OCI-LY1 (cell line): ENCODE results near the gene SEMA6D.

ENCODE experiments used
- H2AFZ ChIP-seq: fragments of 200-600 bp; sonication (generic), shearing (Covaris generic); 2 replicates; pipeline ENCODE4 v1.6.0; 2014; ENCODE audit warnings: antibody characterized with exemption, mild to moderate bottlenecking, low read length
- H3F3A ChIP-seq: fragments of 200-600 bp; sonication (generic), shearing (Covaris generic); 2 replicates; pipeline ENCODE4 v1.6.0; 2014; ENCODE audit warnings: mild to moderate bottlenecking, antibody characterized with exemption, low read length, moderate library complexity; ENCODE audit not compliant: insufficient read depth
- H3K27ac ChIP-seq: fragments of 200-600 bp; sonication (generic); 2 replicates; pipeline ENCODE4 v1.5.1; 2014; ENCODE audit warnings: low read length, mixed run types, mild to moderate bottlenecking, low read depth; ENCODE audit not compliant: poor library complexity, severe bottlenecking
- H3K27me3 ChIP-seq: fragments of 200-600 bp; sonication (generic); 2 replicates; pipeline ENCODE4 v1.6.0; 2014; ENCODE audit warnings: antibody characterized with exemption, mild to moderate bottlenecking, low read length, moderate library complexity; ENCODE audit not compliant: insufficient read depth
- H3K36me3 ChIP-seq: fragments of 200-600 bp; sonication (generic); 2 replicates; pipeline ENCODE4 v1.6.1; 2014; ENCODE audit warnings: mild to moderate bottlenecking, antibody characterized with exemption, low read length, moderate library complexity, mixed read lengths; ENCODE audit not compliant: insufficient read depth
- H3K4me1 ChIP-seq: fragments of 200-600 bp; sonication (generic); 2 replicates; pipeline ENCODE4 v1.5.1; 2014; ENCODE audit warnings: mild to moderate bottlenecking, low read length, moderate library complexity; ENCODE audit not compliant: insufficient read depth, severe bottlenecking
- H3K4me2 ChIP-seq: fragments of 200-600 bp; sonication (generic), shearing (Covaris generic); 2 replicates; pipeline ENCODE4 v1.6.1; 2014; ENCODE audit warnings: low read length
- H3K4me3 ChIP-seq: fragments of 200-600 bp; sonication (generic); 2 replicates; pipeline ENCODE4 v1.5.1; 2014; ENCODE audit warnings: low read length, low read depth, mild to moderate bottlenecking, mixed read lengths; ENCODE audit not compliant: poor library complexity, severe bottlenecking
- H3K79me2 ChIP-seq: fragments of 200-600 bp; shearing (Covaris generic); 2 replicates; pipeline ENCODE4 v1.6.1; 2016; ENCODE audit warnings: mixed run types, low read length, mixed read lengths; ENCODE audit not compliant: insufficient read depth
- H3K9ac ChIP-seq: fragments of 200-600 bp; sonication (generic), shearing (Covaris generic); 2 replicates; pipeline ENCODE4 v1.6.1; 2014; ENCODE audit warnings: mild to moderate bottlenecking, low read length, mixed read lengths
- H3K9me2 ChIP-seq: fragments of 200-600 bp; sonication (generic), shearing (Covaris generic); 2 replicates; pipeline ENCODE4 v1.6.1; 2014; ENCODE audit warnings: low read depth, mild to moderate bottlenecking, low read length, mixed read lengths
- H3K9me3 ChIP-seq: fragments of 200-600 bp; shearing (Covaris generic); 2 replicates; pipeline ENCODE4 v1.6.1; 2014; ENCODE audit warnings: low read length, mixed read lengths
- H4K20me1 ChIP-seq: fragments of 200-600 bp; sonication (generic), shearing (Covaris generic); 2 replicates; pipeline ENCODE4 v1.6.0; 2016; ENCODE audit warnings: mild to moderate bottlenecking, low read length; ENCODE audit not compliant: insufficient read depth
- EZH2 ChIP-seq: fragments of 200-600 bp; sonication (generic), shearing (Covaris generic); IDR thresholded peaks from 2 replicates; pipeline ENCODE4 v1.8.0; 2017; ENCODE audit warnings: borderline replicate concordance, mixed run types, mild to moderate bottlenecking, antibody characterized with exemption, low read length, moderate library complexity, mixed read lengths
- TF ChIP-seq, protein P1 (sequence below): fragments of 200-600 bp; sonication (generic), shearing (Covaris generic); IDR thresholded peaks from 2 replicates; pipeline ENCODE4 v1.5.1; 2017; ENCODE audit warnings: mild to moderate bottlenecking, antibody characterized with exemption, low read length, moderate library complexity, mixed read lengths

Gene SEMA6D

DNA sequence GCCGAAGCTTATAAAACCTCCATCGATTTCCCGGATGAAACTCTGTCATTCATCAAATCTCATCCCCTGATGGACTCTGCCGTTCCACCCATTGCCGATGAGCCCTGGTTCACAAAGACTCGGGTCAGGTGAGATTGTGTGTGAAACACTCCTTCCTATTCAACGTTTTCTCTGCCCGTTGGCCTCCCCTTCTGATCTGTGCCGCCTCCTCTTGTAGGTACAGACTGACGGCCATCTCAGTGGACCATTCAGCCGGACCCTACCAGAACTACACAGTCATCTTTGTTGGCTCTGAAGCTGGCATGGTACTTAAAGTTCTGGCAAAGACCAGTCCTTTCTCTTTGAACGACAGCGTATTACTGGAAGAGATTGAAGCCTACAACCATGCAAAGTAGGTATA lies 47.4 kb downstream of the SEMA6D start:
- H2AFZ ChIP-seq = no peak overlapping the region
- H3K9me2 ChIP-seq = no peaks in the 10 kb centered on the region
- H3K27ac ChIP-seq = no peak overlapping the region
- H3K4me3 ChIP-seq = no peak overlapping the region
- no peaks in the 10 kb centered on the region for H3K79me2 ChIP-seq
- no peaks in the 10 kb centered on the region for H4K20me1 ChIP-seq
- no peaks in the 10 kb centered on the region for H3F3A ChIP-seq
- H3K9ac ChIP-seq = no peak overlapping the region
- TF ChIP-seq EZH2 = no peak
- TF ChIP-seq, protein P1, sequence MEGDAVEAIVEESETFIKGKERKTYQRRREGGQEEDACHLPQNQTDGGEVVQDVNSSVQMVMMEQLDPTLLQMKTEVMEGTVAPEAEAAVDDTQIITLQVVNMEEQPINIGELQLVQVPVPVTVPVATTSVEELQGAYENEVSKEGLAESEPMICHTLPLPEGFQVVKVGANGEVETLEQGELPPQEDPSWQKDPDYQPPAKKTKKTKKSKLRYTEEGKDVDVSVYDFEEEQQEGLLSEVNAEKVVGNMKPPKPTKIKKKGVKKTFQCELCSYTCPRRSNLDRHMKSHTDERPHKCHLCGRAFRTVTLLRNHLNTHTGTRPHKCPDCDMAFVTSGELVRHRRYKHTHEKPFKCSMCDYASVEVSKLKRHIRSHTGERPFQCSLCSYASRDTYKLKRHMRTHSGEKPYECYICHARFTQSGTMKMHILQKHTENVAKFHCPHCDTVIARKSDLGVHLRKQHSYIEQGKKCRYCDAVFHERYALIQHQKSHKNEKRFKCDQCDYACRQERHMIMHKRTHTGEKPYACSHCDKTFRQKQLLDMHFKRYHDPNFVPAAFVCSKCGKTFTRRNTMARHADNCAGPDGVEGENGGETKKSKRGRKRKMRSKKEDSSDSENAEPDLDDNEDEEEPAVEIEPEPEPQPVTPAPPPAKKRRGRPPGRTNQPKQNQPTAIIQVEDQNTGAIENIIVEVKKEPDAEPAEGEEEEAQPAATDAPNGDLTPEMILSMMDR = no peak
- no peak overlapping the region for H3K4me2 ChIP-seq
- no peaks in the 10 kb centered on the region for H3K36me3 ChIP-seq
- no peaks in the 10 kb centered on the region for H3K4me1 ChIP-seq
- no peaks in the 10 kb centered on the region for H3K9me3 ChIP-seq
- no peaks in the 10 kb centered on the region for H3K27me3 ChIP-seq

DNA sequence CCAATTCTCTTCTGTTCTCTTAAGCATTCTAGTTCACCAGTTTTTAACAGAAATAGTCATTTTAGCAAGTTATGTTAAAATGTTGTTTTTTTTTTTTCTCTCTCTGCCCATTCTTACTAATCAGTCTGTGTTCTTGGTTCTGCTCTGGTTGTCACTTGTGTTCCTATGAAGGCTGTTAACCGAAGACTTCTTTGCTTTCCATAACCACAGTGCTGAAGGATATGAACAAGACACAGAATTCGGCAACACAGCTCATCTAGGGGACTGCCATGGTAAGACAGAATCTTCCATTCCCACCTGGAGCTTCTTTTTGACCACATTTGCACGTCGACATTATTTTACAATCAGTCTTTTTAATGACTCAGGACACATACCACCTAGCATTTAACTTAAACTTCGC lies 49.1 kb downstream of the SEMA6D start:
- TF ChIP-seq, protein P1 = no peak
- TF ChIP-seq EZH2 = no peak
- Histone ChIP-seq H3K4me3 (no peak overlapping the region), H3K27ac (no peak overlapping the region), H3K27me3 (no peaks in the 10 kb centered on the region), H3F3A (no peaks in the 10 kb centered on the region), H3K9me2 (no peaks in the 10 kb centered on the region), H3K79me2 (no peaks in the 10 kb centered on the region), H3K9ac (no peak overlapping the region), H2AFZ (no peak overlapping the region), H3K4me2 (no peak overlapping the region), H4K20me1 (no peaks in the 10 kb centered on the region), H3K36me3 (no peaks in the 10 kb centered on the region), H3K9me3 (no peaks in the 10 kb centered on the region), H3K4me1 (no peaks in the 10 kb centered on the region)

DNA sequence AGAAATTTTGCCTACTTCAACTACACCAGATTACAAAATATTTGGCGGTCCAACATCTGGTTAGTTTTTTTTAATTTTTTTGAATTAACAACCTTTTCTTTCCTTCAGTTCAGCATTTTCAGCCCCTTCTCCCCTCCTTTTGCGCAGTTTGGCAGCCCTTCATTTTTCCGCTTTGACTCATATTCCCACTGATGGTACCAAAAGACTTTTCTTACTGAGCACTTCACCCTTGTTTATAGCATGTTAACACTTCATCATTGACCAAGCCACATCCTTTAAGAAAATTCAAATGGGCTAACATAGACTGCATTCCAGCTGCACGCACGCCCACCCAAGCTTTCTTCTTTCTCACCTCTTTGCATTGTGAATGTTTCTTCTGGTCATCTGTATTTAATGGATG lies 49.7 kb downstream of the SEMA6D start:
- no peaks in the 10 kb centered on the region for H3K27me3 ChIP-seq
- H3K4me1 ChIP-seq = no peaks in the 10 kb centered on the region
- no peaks in the 10 kb centered on the region for H3K9me2 ChIP-seq
- H3K27ac ChIP-seq = no peak overlapping the region
- H4K20me1 ChIP-seq = no peaks in the 10 kb centered on the region
- no peak overlapping the region for H3K4me2 ChIP-seq
- H3K9me3 ChIP-seq = no peaks in the 10 kb centered on the region
- H3K4me3 ChIP-seq = no peak overlapping the region
- no peaks in the 10 kb centered on the region for H3K79me2 ChIP-seq
- TF ChIP-seq EZH2 = no peak
- TF ChIP-seq, protein P1 = no peak
- no peaks in the 10 kb centered on the region for H3F3A ChIP-seq
- H3K36me3 ChIP-seq = no peaks in the 10 kb centered on the region
- H2AFZ ChIP-seq = no peak overlapping the region
- H3K9ac ChIP-seq = no peak overlapping the region
